Cardiac septum (tissue), 1 donor: ENCODE measurements around the gene CCM2L. TPM values are rescaled to one million over a fixed set of nuclear protein-coding genes. Genes with fewer than 3 reads are reported as not detected.

Experiments
- DNase-seq: peaks from one replicate; pipeline ENCODE4 v3.0.0-alpha.2; 2020; ENCODE audit warnings: low spot score
- intact Hi-C: fragments of 100-400 bp; cut with DNase I; formaldehyde crosslinking; loops from one replicate; pipeline ENCODE4 v1.14.0; 2022
- long read RNA-seq: library from polyadenylated mRNA; unstranded; transcript quantifications from one replicate; pipeline ENCODE4 v2.0.0, GENCODE V29; 2021
- total RNA-seq: library from RNA; stranded (reverse); fragmentation: NEBNext Ultra II Directional; extraction: Animal tissue kit (Norgen Biotek cat#: 25700); gene quantifications from one replicate; pipeline ENCODE4 v1.2.1, GENCODE V29; 2021
- donor health status: DM: no; HTN: no; CAD: no.

The CCM2L gene
- 7.0 TPM for total RNA-seq
- long read RNA-seq, partial matches to known transcripts = 1 of 14 reads
- long read RNA-seq, other reads (novel, unspliced or antisense) = 10 of 14 reads

GRCh38 chr20:32010101-32010500 is at the start of gene CCM2L:
TSS of gene CCM2L (plus strand) at chr20:32010438. CDS start at chr20:32010455, 17 bp downstream.
- DNase-seq = no peak
- intact Hi-C loops = no loop called here

GRCh38 chr20:31962761-31963160 is 47.5 kb upstream of the CCM2L start:
- intact Hi-C loops = no loop called here
- no peak for DNase-seq

- intact Hi-C loops = no loop called here
Measured at GRCh38 chr20:31963889-31964288, 46.3 kb upstream of the CCM2L start.

DNA sequence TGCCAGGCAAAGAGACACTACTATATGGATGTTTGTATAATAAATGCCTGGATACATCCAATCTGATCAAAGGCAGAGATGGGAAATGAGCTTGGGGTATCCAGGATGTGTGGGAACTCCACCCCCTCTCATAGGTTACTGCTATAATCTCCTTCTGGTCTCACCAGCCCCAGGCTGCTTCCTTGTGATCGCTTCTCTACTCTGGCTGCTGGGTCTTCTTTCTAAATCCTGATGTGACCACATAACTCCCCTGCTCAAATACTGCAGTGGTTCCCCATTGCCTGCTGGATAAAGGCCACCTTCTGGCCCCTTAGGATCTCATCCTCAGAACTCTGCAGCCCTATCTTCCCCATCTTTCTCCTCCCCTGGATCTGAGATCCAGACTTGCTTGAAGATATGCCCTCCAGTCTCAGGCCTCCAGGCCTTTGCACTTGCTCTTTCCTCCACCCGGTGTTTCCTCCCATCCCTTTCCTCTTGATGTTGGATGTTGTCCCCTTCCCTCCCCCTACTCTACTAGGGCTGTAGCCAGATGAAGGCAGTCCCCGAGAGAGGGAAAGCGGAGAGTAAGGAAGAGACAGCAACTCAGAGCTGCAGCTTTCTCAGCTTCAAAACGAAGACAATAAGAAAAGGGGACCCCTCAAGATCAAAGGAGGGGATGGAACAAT is 43.1 kb upstream of the CCM2L start:
- DNase-seq = no peak
- intact Hi-C loops = no loop called here

More at GRCh38 chr20:31963889-31964288, 46.3 kb upstream of the CCM2L start:
- no peak for DNase-seq

- intact Hi-C loops = no loop called here
- DNase-seq = no peak
Measured at GRCh38 chr20:31967830-31968249, 42.4 kb upstream of the CCM2L start, which contains the start of gene XKR7. TSS of gene XKR7 (plus strand) at chr20:31968151. CDS start at chr20:31968176, 25 bp downstream.

DNA sequence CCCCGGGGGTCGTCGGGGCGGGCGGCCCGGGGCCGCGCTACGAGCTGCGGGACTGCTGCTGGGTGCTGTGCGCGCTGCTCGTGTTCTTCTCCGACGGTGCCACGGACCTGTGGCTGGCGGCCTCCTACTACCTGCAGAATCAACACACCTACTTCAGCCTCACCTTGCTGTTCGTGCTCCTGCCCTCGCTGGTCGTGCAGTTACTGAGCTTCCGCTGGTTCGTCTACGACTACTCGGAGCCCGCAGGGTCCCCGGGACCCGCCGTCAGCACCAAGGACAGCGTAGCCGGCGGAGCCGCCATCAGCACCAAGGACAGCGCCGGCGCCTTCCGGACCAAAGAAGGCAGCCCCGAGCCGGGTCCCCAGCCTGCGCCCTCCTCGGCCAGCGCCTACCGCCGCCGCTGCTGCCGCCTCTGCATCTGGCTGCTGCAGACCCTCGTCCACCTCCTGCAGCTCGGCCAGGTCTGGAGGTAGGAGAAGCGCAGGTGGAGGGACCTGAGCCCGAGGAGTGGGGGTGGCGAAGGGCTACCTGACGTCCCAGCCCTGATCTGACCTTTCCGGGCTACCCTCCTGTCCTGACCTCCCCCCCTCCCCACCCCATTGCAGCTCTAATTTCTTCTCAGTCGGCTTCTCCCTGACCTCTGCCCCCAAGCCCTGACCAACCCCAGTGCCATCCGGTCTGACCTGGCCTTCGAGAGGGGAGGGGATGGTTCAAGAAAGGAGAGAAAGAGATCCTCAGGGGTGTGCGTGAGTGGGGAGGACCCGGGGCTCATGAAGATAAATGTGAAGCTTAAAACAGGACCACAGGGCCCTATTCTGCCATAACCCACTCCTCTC is 41.7 kb upstream of the CCM2L start:
- intact Hi-C loops = no loop called here

GRCh38 chr20:31969991-31970390 is 40.2 kb upstream of the CCM2L start:
- DNase-seq = no peak
- intact Hi-C loops = no loop called here

More for the DNA sequence above, 41.7 kb upstream of the CCM2L start:
- peak; percentile 85 for DNase-seq

DNA sequence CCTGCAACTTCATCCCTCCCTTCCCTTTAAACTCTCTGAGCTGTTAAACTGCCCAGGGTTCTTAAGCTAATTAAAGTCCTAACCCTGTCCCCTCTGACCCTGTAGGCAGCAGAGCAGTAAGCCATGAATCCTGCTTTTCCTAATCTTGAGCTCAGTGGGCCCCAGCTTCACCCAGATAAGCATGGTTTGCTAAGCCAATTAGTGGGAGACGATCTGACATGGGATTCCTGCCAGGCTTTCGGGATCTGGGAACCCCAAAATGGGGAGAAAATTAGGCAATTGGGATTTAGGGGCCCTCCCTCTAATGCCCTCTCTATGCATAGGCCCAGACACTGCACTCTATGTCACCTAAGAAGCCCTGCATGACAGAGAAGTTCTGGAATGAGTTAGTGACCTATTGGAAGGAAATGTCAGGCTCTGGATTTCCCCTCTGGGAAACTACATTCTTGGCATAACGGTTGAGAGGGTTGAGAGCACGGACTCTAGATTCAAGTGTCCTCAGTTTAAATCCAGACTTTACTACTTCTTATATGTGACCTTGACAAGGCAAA is 37.7 kb upstream of the CCM2L start:
- intact Hi-C loops = no loop called here
- no peak for DNase-seq

DNA sequence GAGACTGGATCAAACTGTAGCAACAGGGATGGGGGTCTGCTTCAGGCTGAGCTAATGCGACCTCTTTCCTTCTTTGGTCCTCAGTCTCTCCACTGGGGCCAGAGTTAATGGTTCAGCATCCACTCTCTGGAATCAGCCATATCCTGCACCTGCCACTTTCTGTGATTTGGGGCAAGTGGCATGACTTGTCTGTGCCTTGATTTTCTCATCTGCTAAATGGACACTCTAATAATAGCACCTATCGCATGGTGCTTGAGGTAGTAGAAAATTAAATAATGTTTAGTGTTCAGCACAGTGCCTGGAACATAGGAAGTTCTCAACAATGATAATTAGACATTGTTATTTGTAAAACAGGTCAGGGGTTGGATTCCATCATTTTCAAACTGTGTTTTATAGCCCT is 35.9 kb upstream of the CCM2L start:
- DNase-seq = no peak
- intact Hi-C loops = no loop called here

DNA sequence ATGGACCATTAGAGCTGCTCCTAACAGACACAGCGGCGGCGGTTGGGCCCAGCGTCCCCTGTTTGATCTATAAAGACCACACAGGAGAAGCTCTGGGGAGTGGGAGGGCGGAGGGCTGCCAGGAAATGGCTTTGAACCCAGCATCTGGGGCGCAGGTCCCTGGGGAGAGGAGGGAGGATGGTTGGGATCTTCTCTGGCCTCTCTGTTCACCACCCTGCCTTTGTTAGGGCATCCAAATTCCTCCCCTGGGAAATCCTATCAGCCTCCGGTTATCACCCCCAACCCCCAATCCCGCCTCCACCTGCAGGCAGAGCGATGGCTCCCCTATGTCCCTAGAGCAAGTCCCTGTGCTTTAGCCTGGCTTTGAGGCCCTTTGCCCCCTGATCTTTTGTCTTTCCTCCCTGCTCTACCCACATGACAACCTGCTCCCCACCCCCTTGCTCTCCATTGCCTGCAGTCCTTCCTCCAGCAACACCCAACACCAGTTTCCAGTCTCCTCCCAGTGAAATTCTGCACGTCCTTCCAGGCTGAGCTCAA is 35.2 kb upstream of the CCM2L start:
- DNase-seq = no peak
- intact Hi-C loops = no loop called here

DNA sequence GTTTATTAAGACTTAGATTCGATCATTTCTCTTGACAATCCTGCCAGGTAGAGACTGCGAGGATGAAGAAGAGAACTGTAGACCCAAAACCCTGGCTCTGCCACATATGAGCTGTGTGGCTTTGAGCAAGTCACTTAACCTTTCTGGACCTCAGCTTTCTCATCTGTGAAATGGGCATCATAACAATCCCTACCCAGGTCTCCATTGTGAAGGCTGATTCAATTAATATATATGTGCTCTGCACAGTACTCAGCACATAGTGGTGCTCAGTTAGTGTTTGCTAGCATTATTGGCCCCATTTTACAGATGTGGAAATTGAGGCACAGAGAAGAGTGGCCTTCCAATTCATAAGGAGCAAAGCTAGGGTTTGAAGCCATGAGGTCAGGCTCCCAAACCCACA is 34.4 kb upstream of the CCM2L start:
- intact Hi-C loops = no loop called here
- no peak for DNase-seq

DNA sequence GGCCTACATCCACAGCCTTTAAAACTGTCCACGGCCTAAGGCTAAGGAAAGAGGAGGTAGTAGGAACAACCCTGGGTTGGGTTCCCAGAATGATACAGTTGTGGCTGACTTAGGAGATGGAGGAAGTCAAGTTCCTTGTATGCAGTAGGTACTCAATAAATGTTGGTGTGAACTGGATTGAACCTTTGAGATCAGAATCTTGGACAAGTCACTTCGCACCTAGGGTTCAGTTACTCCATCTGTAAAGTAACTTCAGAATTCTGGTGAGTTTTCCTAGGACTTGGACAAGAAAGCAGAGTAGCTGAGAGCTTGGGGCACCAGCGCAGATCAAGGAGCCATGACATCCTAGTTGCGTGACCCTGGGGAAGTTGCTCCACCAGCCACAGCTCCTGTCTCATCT is 33.2 kb upstream of the CCM2L start:
- DNase-seq = no peak
- intact Hi-C loops = no loop called here

- intact Hi-C loops = no loop called here
Measured at GRCh38 chr20:31979713-31980426, 30.4 kb upstream of the CCM2L start.

DNA sequence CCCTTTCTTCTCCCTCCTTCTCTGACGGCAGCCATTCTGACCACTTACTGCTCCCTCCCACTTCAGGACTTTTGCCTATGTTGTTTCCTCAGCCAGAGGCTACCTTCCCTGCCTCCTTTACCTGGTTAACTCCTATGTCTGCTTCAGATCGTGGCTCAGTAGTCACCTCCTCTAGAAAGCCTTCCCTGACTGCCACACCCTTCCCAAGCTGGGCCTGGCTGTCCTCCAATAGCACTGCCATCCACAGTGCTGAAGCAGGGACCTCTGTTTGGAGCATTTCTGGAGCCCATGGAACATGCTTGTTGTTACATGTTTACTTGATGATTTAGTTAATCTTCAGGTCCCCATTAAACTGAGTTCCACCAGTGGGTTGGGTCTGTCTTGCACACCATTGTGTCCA is 28.5 kb upstream of the CCM2L start:
- intact Hi-C loops = no loop called here
- no peak for DNase-seq

More at GRCh38 chr20:31979713-31980426, 30.4 kb upstream of the CCM2L start:
- DNase-seq = no peak

GRCh38 chr20:31984981-31985471 is 25.2 kb upstream of the CCM2L start:
- no peak for DNase-seq

DNA sequence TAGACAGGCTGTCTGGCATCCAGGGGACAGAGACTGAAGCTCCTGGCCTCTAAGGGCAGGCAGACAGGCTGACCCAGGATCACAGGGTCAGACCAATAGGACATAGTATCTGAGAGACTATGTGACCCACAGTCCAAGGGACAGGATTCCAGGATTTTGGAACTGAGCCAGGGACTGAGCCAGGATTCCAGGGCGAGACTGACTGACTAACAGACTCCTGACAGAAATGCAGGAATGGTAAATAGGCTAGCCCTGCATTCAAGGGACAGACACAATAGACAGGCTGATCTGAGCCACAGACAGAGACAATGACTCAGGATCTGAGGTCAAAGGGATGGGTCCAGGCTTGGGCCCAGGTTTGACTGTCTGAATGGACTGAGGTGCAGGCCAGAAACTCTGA is 22.5 kb upstream of the CCM2L start:
- DNase-seq = no peak
- intact Hi-C loops = no loop called here

More at GRCh38 chr20:31984981-31985471, 25.2 kb upstream of the CCM2L start:
- intact Hi-C loops = no loop called here

GRCh38 chr20:31988430-31989015 is 21.7 kb upstream of the CCM2L start:
- intact Hi-C loops = no loop called here
- no peak for DNase-seq

GRCh38 chr20:31989030-31989645 is 21.1 kb upstream of the CCM2L start:
- intact Hi-C loops = no loop called here

More at GRCh38 chr20:31989030-31989645, 21.1 kb upstream of the CCM2L start:
- no peak for DNase-seq
